HepG2 (cell line): Measurements from ENCODE around the gene RNF182. TPM values are rescaled to one million over a fixed set of nuclear protein-coding genes. Genes with fewer than 3 reads are reported as not detected.

ENCODE experiments used
- ATAC-seq: fragments of 200-7000 bp; cut with Tn5 transposase; 3 replicates; pipeline ENCODE4 v1.9.1; 2020; ENCODE audit warnings: mild to moderate bottlenecking, moderate library complexity
- BruUV-seq: library from RNA; stranded (reverse); fragments of 400-500 nt; replicated peaks from 2 replicates; lab custom pipeline; 2021; lab: Mats Ljungman, UMichigan
- CTCF ChIA-PET: fragments of 300-600 bp; formaldehyde crosslinking; extraction: SDS; loops from one replicate; lab custom pipeline; 2021; ENCODE audit warnings: low total read pairs, inconsistent platforms, low intra/inter-chr PET ratio; lab: Yijun Ruan, JAX
- POLR2A ChIA-PET: fragments of 350-600 bp; sonication (Branson Sonifier 250); formaldehyde crosslinking; loops from one replicate; lab custom pipeline; 2020; ENCODE audit warnings: antibody characterized with exemption, inconsistent platforms; lab: Yijun Ruan, JAX
- DNase-seq: peaks from one replicate; pipeline ENCODE4 v3.0.0-alpha.2; 2015; ENCODE audit warnings: low spot score
- FAIRE-seq: peaks from 3 replicates; lab custom pipeline; 2011; peaks lifted over from hg19 to GRCh38; lab: Jason Lieb, UNC
- H2AFZ ChIP-seq: one replicate; pipeline ENCODE4 v1.6.1; 2011; ENCODE audit warnings: low read length, inconsistent platforms
- H3K27ac ChIP-seq: fragments of 300-600 bp; 3 replicates; pipeline ENCODE4 v1.8.0; 2011; ENCODE audit warnings: mixed run types, mild to moderate bottlenecking, mixed read lengths, low read length, inconsistent platforms; ENCODE audit not compliant: insufficient read depth; ENCODE audit errors: extremely low read length
- H3K27me3 ChIP-seq, 2 experiments: fragments of 200-600 bp in 1 of 2; 2 replicates in 1 of 2; 3 replicates in 1 of 2; pipeline versions ENCODE4 v1.6.0 to v1.8.0; 2011; ENCODE audit warnings: low read length in 2 of 2, mild to moderate bottlenecking in 2 of 2, moderate library complexity in 2 of 2, inconsistent platforms in 1 of 2; ENCODE audit not compliant: insufficient read depth in 2 of 2, control insufficient read depth in 1 of 2
- H3K36me3 ChIP-seq, 2 experiments: fragments of 200-600 bp in 1 of 2; replicated peaks in 1 of 2; 2 replicates in 1 of 2; 3 replicates in 1 of 2; pipeline versions ENCODE4 v1.5.1 to v1.8.0; 2011; ENCODE audit warnings: low read length in 2 of 2, inconsistent platforms in 1 of 2; ENCODE audit not compliant: insufficient read depth in 2 of 2, control insufficient read depth in 1 of 2
- H3K4me1 ChIP-seq: 2 replicates; pipeline ENCODE4 v1.5.1; 2012; ENCODE audit warnings: low read length, inconsistent platforms; ENCODE audit not compliant: insufficient read depth
- H3K4me2 ChIP-seq: 2 replicates; pipeline ENCODE4 v1.6.0; 2011; ENCODE audit warnings: low read depth, low read length, inconsistent platforms
- H3K4me3 ChIP-seq, 3 experiments: fragments of 200-600 bp in 1 of 3; sonication (generic), shearing (Covaris generic) in 1 of 3; replicated peaks in 1 of 3; 2 replicates each; pipeline ENCODE4 v1.5.1; 2011 to 2016; ENCODE audit warnings: low read length in 3 of 3, inconsistent platforms in 2 of 3, low read depth in 2 of 3, mild to moderate bottlenecking in 2 of 3, control low read depth in 1 of 3, mixed read lengths in 1 of 3; ENCODE audit not compliant: insufficient read depth in 1 of 3
- H3K79me2 ChIP-seq: one replicate; pipeline ENCODE4 v1.6.1; 2011; ENCODE audit warnings: low read length, inconsistent platforms; ENCODE audit not compliant: insufficient read depth
- H3K9ac ChIP-seq: 2 replicates; pipeline ENCODE4 v1.6.0; 2011; ENCODE audit warnings: mild to moderate bottlenecking, low read depth, low read length, inconsistent platforms; ENCODE audit not compliant: insufficient read depth
- H3K9me3 ChIP-seq: 2 replicates; pipeline ENCODE4 v1.5.1; 2012; ENCODE audit warnings: mild to moderate bottlenecking, low read length
- H4K20me1 ChIP-seq: 2 replicates; pipeline ENCODE4 v1.6.0; 2011; ENCODE audit warnings: inconsistent platforms, mild to moderate bottlenecking, low read length, moderate library complexity; ENCODE audit not compliant: insufficient read depth
- NR2F1 ChIP-seq, 2 experiments: fragments of 450-650 bp in 1 of 2; formaldehyde crosslinking in 1 of 2; IDR thresholded peaks; 2 replicates each; pipeline versions ENCODE4 v1.5.0 to v1.6.1; 2016 to 2020; ENCODE audit warnings: mild to moderate bottlenecking in 1 of 2, missing compliant biosample characterization in 1 of 2, missing genetic modification reagents in 1 of 2, moderate library complexity in 1 of 2
- PHF20 ChIP-seq: sonication (generic); formaldehyde crosslinking; IDR thresholded peaks from 2 replicates; pipeline ENCODE4 v1.5.0; 2020; ENCODE audit warnings: mild to moderate bottlenecking, missing genetic modification reagents
- PHF8 ChIP-seq: sonication (generic); formaldehyde crosslinking; IDR thresholded peaks from 2 replicates; pipeline ENCODE4 v1.5.0; 2020; ENCODE audit warnings: missing genetic modification reagents
- SRF ChIP-seq: IDR thresholded peaks from 2 replicates; pipeline ENCODE4 v1.6.1; 2011; ENCODE audit warnings: mild to moderate bottlenecking, low read depth, low read length, moderate library complexity
- ZC3H4 ChIP-seq: sonication (generic); formaldehyde crosslinking; IDR thresholded peaks from 2 replicates; pipeline ENCODE4 v1.4.0; 2020; ENCODE audit warnings: missing genetic modification reagents, borderline replicate concordance
- ZNF251 ChIP-seq: sonication (generic); formaldehyde crosslinking; IDR thresholded peaks from 2 replicates; pipeline ENCODE4 v1.9.0; 2021; ENCODE audit warnings: mild to moderate bottlenecking, missing genetic modification reagents
- ZNF274 ChIP-seq: sonication (generic); formaldehyde crosslinking; IDR thresholded peaks from 2 replicates; pipeline ENCODE4 v1.5.1; 2020; ENCODE audit warnings: mild to moderate bottlenecking, missing genetic modification reagents
- ZNF629 ChIP-seq: sonication (generic); formaldehyde crosslinking; conservative IDR thresholded peaks from 2 replicates; pipeline ENCODE4 v1.5.0; 2020; ENCODE audit warnings: missing genetic modification reagents
- ZNF761 ChIP-seq: sonication (generic); formaldehyde crosslinking; conservative IDR thresholded peaks from 2 replicates; pipeline ENCODE4 v1.4.0; 2020; ENCODE audit warnings: mild to moderate bottlenecking, missing genetic modification reagents
- WGBS: methylation state at CpG from one replicate; pipeline ENCODE4 v1.1.6; 2017; ENCODE audit warnings: low lambda C conversion rate; 5-methylcytosine and 5-hydroxymethylcytosine counted together
- in situ Hi-C: cut with HindIII; loops from 2 replicates; pipeline ENCODE4 v1.10.0; 2017; ENCODE audit warnings: low pct_unique_long_range_greater_than_20kb; ENCODE audit not compliant: extremely low pct_ligation_motif_present
- intact Hi-C: fragments of 100-400 bp; cut with micrococcal nuclease; formaldehyde crosslinking; loops from one replicate; pipeline ENCODE4 v1.10.0; 2022; ENCODE audit not compliant: unreplicated experiment
- polyA plus RNA-seq, 8 experiments: library from polyadenylated mRNA; depleted of rRNA in 3 of 8; stranded (reverse) in 7 of 8; unstranded in 1 of 8; fragments of >200 nt; fragmentation: Illumina TruSeq in 4 of 8; extraction: Trizol in 4 of 8; gene quantifications; 2 replicates each; pipeline versions ENCODE4 v1.2.1 to v1.2.3, GENCODE V29; 2011 to 2016; ENCODE audit warnings: low read depth in 4 of 8, missing spikeins in 1 of 8, mixed read lengths in 1 of 8; ENCODE audit not compliant: insufficient read depth in 1 of 8
- total RNA-seq, 5 experiments: library from RNA; depleted of rRNA; stranded (reverse); fragments of >200 nt; fragmentation: Illumina TruSeq; extraction: Trizol; gene quantifications; 2 replicates each; pipeline ENCODE4 v1.2.3, GENCODE V29; 2016; ENCODE audit warnings: low read depth in 1 of 5
- TF ChIP-seq, protein P1 (sequence below): sonication (generic); formaldehyde crosslinking; IDR thresholded peaks from 2 replicates; pipeline ENCODE4 v1.8.0; 2022; ENCODE audit warnings: missing genetic modification reagents, mild to moderate bottlenecking, inconsistent platforms, borderline replicate concordance
- TF ChIP-seq, protein P2 (sequence below): sonication (generic); formaldehyde crosslinking; IDR thresholded peaks from 2 replicates; pipeline ENCODE4; 2020; ENCODE audit warnings: missing genetic modification reagents, mild to moderate bottlenecking, borderline replicate concordance
- TF ChIP-seq, protein P3 (sequence below): sonication (generic); formaldehyde crosslinking; IDR thresholded peaks from 2 replicates; pipeline ENCODE4 v1.4.0; 2020; ENCODE audit warnings: missing genetic modification reagents
- TF ChIP-seq, protein P4 (sequence below): sonication (generic); formaldehyde crosslinking; IDR thresholded peaks from 2 replicates; pipeline ENCODE4 v1.8.1; 2022; ENCODE audit warnings: mild to moderate bottlenecking, missing genetic modification reagents

Gene RNF182
- total and polyA plus RNA-seq, 2 of the 13 experiments (the other 11 are each of a cell fraction or from before 2014, with no cell fraction given), result not detected

DNA sequence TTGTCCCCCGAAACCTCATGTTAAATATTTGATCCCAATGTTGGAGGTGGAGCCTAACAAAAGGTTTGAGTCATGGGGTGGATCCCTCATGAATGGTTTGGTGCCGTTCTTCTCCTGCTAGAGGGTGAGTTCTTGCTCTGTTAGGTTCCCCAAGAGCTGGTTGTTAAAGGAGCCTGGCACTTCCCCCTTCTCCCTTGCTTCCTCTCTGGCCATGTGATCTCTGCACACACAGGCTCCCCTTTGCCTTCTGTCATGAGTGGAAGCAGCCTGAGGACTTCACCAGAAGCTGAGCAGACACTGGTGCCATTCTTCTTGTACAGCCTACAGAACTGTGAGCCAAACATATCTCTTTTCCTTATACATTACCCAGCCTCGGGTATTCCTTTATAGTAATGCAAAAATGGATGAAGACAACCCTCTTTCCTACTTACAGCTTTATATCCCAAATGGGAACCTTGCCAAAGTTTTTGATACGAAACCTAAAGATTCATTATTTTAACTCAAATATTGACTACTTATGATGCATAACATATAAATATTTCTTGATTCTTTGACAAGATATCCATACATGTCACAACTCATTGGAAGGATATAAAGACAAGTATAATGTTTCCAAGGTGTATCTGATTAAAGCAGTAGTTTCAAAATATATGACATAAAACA, 61.0 kb downstream of the RNF182 start:
- Histone ChIP-seq H3K4me2 (no peak overlapping the region), H2AFZ (no peak overlapping the region)
- intact Hi-C loops, result no loop called here

More for the DNA sequence above, 61.0 kb downstream of the RNF182 start:
- DNase-seq (no peak), FAIRE-seq (no peak), ATAC-seq (no peak)
- Histone ChIP-seq H3K27ac (no peak overlapping the region), H3K36me3 (no peaks in the 10 kb centered on the region), H3K9me3 (no peaks in the 10 kb centered on the region), H3K9ac (no peak overlapping the region), H3K4me3 (no peak overlapping the region), H4K20me1 (no peaks in the 10 kb centered on the region), H3K79me2 (no peaks in the 10 kb centered on the region), H3K4me1 (no peaks in the 10 kb centered on the region), H3K27me3 (peaks cover 0 to 32% of the 10 kb centered on the region in 2 experiments; a peak in 3 of 5 replicates)
- under 1% methylated on average over 4 of the region's 4 CpGs for WGBS
- BruUV-seq, result no TSS peak
- CTCF ChIA-PET, result no interaction called here
- TF ChIP-seq ZNF629 (CRISPR knock-in tag) (no peak), ZC3H4 (no peak), SRF (no peak), NR2F1 (CRISPR knock-in tag; IDR thresholded peaks at IDR 0.05) (no peak), ZNF251 (no peak), ZNF761 (no peak), PHF8 (CRISPR knock-in tag) (no peak), PHF20 (CRISPR knock-in tag) (no peak), ZNF274 (CRISPR knock-in tag) (no peak)
- TF ChIP-seq, protein P1, sequence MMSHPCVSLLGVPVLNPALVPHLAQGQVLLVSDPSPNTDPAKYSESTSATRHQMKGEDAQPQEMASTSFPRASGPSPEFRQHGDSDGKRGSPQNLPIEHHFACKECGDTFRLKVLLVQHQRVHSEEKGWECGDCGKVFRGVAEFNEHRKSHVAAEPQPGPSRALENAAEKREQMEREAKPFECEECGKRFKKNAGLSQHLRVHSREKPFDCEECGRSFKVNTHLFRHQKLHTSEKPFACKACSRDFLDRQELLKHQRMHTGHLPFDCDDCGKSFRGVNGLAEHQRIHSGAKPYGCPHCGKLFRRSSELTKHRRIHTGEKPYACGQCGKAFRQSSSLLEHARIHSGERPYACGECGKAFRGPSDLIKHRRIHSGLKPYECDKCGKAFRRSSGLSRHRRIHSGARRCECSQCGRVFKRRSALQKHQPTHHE (CRISPR knock-in tag), result no peak
- TF ChIP-seq, protein P2, sequence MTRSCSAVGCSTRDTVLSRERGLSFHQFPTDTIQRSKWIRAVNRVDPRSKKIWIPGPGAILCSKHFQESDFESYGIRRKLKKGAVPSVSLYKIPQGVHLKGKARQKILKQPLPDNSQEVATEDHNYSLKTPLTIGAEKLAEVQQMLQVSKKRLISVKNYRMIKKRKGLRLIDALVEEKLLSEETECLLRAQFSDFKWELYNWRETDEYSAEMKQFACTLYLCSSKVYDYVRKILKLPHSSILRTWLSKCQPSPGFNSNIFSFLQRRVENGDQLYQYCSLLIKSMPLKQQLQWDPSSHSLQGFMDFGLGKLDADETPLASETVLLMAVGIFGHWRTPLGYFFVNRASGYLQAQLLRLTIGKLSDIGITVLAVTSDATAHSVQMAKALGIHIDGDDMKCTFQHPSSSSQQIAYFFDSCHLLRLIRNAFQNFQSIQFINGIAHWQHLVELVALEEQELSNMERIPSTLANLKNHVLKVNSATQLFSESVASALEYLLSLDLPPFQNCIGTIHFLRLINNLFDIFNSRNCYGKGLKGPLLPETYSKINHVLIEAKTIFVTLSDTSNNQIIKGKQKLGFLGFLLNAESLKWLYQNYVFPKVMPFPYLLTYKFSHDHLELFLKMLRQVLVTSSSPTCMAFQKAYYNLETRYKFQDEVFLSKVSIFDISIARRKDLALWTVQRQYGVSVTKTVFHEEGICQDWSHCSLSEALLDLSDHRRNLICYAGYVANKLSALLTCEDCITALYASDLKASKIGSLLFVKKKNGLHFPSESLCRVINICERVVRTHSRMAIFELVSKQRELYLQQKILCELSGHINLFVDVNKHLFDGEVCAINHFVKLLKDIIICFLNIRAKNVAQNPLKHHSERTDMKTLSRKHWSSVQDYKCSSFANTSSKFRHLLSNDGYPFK (CRISPR knock-in tag), result no peak
- TF ChIP-seq, protein P3, sequence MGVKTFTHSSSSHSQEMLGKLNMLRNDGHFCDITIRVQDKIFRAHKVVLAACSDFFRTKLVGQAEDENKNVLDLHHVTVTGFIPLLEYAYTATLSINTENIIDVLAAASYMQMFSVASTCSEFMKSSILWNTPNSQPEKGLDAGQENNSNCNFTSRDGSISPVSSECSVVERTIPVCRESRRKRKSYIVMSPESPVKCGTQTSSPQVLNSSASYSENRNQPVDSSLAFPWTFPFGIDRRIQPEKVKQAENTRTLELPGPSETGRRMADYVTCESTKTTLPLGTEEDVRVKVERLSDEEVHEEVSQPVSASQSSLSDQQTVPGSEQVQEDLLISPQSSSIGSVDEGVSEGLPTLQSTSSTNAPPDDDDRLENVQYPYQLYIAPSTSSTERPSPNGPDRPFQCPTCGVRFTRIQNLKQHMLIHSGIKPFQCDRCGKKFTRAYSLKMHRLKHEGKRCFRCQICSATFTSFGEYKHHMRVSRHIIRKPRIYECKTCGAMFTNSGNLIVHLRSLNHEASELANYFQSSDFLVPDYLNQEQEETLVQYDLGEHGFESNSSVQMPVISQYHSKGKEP (CRISPR knock-in tag), result no peak
- TF ChIP-seq, protein P4, sequence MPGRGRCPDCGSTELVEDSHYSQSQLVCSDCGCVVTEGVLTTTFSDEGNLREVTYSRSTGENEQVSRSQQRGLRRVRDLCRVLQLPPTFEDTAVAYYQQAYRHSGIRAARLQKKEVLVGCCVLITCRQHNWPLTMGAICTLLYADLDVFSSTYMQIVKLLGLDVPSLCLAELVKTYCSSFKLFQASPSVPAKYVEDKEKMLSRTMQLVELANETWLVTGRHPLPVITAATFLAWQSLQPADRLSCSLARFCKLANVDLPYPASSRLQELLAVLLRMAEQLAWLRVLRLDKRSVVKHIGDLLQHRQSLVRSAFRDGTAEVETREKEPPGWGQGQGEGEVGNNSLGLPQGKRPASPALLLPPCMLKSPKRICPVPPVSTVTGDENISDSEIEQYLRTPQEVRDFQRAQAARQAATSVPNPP (CRISPR knock-in tag), result no peak
- in situ Hi-C loops, result no loop called here
- POLR2A ChIA-PET, result no interaction called here
